Neutrophil (primary cell): ENCODE measurements around the gene DACT1.

Experiments used
- H3K27ac ChIP-seq: fragments of 200-600 bp; sonication (generic); 2 replicates; pipeline ENCODE4 v1.5.1; 2016; ENCODE audit warnings: mild to moderate bottlenecking, moderate library complexity
- H3K27me3 ChIP-seq: fragments of 200-600 bp; sonication (generic); 2 replicates; pipeline ENCODE4 v1.6.0; 2016; ENCODE audit warnings: mild to moderate bottlenecking
- H3K36me3 ChIP-seq: fragments of 200-600 bp; sonication (generic); 2 replicates; pipeline ENCODE4 v1.5.1; 2017
- H3K4me1 ChIP-seq, 2 experiments: fragments of 200-600 bp in 1 of 2; sonication (generic) in 1 of 2; 1 replicate in 1 of 2; 2 replicates in 1 of 2; pipeline versions ENCODE4 v1.5.1 to v1.6.1; 2013 to 2016; ENCODE audit warnings: low read depth in 1 of 2, low read length in 1 of 2, mild to moderate bottlenecking in 1 of 2, moderate library complexity in 1 of 2; ENCODE audit not compliant: control insufficient read depth in 1 of 2, insufficient read depth in 1 of 2
- H3K4me3 ChIP-seq, 2 experiments: fragments of 200-600 bp in 1 of 2; sonication (generic) in 1 of 2; 1 replicate in 1 of 2; 2 replicates in 1 of 2; pipeline ENCODE4 v1.5.1; 2013 to 2016; ENCODE audit warnings: low read depth in 1 of 2, low read length in 1 of 2, mild to moderate bottlenecking in 1 of 2, moderate library complexity in 1 of 2
- H3K9me3 ChIP-seq: fragments of 200-600 bp; sonication (generic); 2 replicates; pipeline ENCODE4 v1.5.1; 2016
- CTCF ChIP-seq: fragments of 200-600 bp; sonication (generic); IDR thresholded peaks from 2 replicates; pipeline ENCODE4 v1.5.1; 2016; ENCODE audit warnings: antibody characterized with exemption

DACT1 gene

GRCh38 chr14:58641509-58641908, 3.7 kb downstream of the DACT1 start:
- peaks cover 36% of the 10 kb centered on the region for H3K27me3 ChIP-seq

GRCh38 chr14:58643366-58643765, 5.6 kb downstream of the DACT1 start:
- Histone ChIP-seq H3K4me1 (peaks cover 8 to 14% of the 10 kb centered on the region in 2 experiments), H3K27ac (no peak overlapping the region), H3K4me3 (no peak overlapping the region), H3K9me3 (no peaks in the 10 kb centered on the region), H3K27me3 (peaks cover 17% of the 10 kb centered on the region), H3K36me3 (peaks cover 8% of the 10 kb centered on the region)
- TF ChIP-seq CTCF, result no peak

More at GRCh38 chr14:58641509-58641908, 3.7 kb downstream of the DACT1 start:
- no peak for TF ChIP-seq CTCF
- Histone ChIP-seq H3K27ac (no peak overlapping the region), H3K4me3 (no peak overlapping the region), H3K9me3 (no peaks in the 10 kb centered on the region), H3K36me3 (peaks cover 8% of the 10 kb centered on the region), H3K4me1 (peaks cover 13 to 21% of the 10 kb centered on the region in 2 experiments)

- no peaks in the 10 kb centered on the region for H3K9me3 ChIP-seq
- no peak for TF ChIP-seq CTCF
- peaks cover 8% of the 10 kb centered on the region for H3K36me3 ChIP-seq
- no peaks in the 10 kb centered on the region for H3K27me3 ChIP-seq
- H3K27ac ChIP-seq, result no peak overlapping the region
- no peaks in the 10 kb centered on the region for H3K4me1 ChIP-seq
- no peak overlapping the region for H3K4me3 ChIP-seq
These were observed 7.9 kb downstream of the DACT1 start for GRCh38 chr14:58645641-58646040.

GRCh38 chr14:58646479-58646878, 8.7 kb downstream of the DACT1 start:
- no peaks in the 10 kb centered on the region for H3K9me3 ChIP-seq
- no peak for TF ChIP-seq CTCF
- H3K4me3 ChIP-seq, result no peak overlapping the region
- no peak overlapping the region for H3K27ac ChIP-seq
- H3K4me1 ChIP-seq, result no peaks in the 10 kb centered on the region
- no peaks in the 10 kb centered on the region for H3K27me3 ChIP-seq
- peaks cover 8% of the 10 kb centered on the region for H3K36me3 ChIP-seq

- H3K27ac ChIP-seq, result no peak overlapping the region
- H3K9me3 ChIP-seq, result no peaks in the 10 kb centered on the region
- TF ChIP-seq CTCF, result no peak
- no peaks in the 10 kb centered on the region for H3K27me3 ChIP-seq
- H3K4me3 ChIP-seq, result no peak overlapping the region
- H3K4me1 ChIP-seq, result no peaks in the 10 kb centered on the region
- H3K36me3 ChIP-seq, result peaks cover 8% of the 10 kb centered on the region
These were observed 10.0 kb downstream of the DACT1 start for GRCh38 chr14:58647777-58648176.

- H3K9me3 ChIP-seq, result no peaks in the 10 kb centered on the region
- no peaks in the 10 kb centered on the region for H3K4me1 ChIP-seq
- no peak for TF ChIP-seq CTCF
- H3K27ac ChIP-seq, result no peak overlapping the region
- no peaks in the 10 kb centered on the region for H3K27me3 ChIP-seq
- H3K4me3 ChIP-seq, result no peak overlapping the region
- H3K36me3 ChIP-seq, result no peaks in the 10 kb centered on the region
These were observed 13.1 kb downstream of the DACT1 start for GRCh38 chr14:58650857-58651256.
